Stomach (tissue), 4 donors: ENCODE results near the gene DISP3.

Experiments used
- POLR2A ChIP-seq, 4 donors: fragments of 450-650 bp; IDR thresholded peaks; one replicate each; pipeline ENCODE4 v1.6.1; 2016; ENCODE audit warnings: antibody characterized with exemption in 4 of 4, control low read depth in 2 of 4, mild to moderate bottlenecking in 1 of 4, moderate library complexity in 1 of 4
- POLR2AphosphoS5 ChIP-seq, 3 donors: sonication (generic); formaldehyde crosslinking; IDR thresholded peaks; one replicate each; pipeline ENCODE4 v1.6.1; 2016; ENCODE audit warnings: antibody characterized with exemption in 3 of 3
- TF ChIP-seq, protein P1 (sequence below), 7 experiments: fragments of 450-650 bp in 4 of 7; fragments of 200-600 bp in 3 of 7; sonication (generic) in 3 of 7; IDR thresholded peaks; one replicate each; pipeline ENCODE4 v1.5.1; 2016 to 2019; ENCODE audit warnings: antibody characterized with exemption in 7 of 7, control low read depth in 2 of 7, mild to moderate bottlenecking in 1 of 7

DNA sequence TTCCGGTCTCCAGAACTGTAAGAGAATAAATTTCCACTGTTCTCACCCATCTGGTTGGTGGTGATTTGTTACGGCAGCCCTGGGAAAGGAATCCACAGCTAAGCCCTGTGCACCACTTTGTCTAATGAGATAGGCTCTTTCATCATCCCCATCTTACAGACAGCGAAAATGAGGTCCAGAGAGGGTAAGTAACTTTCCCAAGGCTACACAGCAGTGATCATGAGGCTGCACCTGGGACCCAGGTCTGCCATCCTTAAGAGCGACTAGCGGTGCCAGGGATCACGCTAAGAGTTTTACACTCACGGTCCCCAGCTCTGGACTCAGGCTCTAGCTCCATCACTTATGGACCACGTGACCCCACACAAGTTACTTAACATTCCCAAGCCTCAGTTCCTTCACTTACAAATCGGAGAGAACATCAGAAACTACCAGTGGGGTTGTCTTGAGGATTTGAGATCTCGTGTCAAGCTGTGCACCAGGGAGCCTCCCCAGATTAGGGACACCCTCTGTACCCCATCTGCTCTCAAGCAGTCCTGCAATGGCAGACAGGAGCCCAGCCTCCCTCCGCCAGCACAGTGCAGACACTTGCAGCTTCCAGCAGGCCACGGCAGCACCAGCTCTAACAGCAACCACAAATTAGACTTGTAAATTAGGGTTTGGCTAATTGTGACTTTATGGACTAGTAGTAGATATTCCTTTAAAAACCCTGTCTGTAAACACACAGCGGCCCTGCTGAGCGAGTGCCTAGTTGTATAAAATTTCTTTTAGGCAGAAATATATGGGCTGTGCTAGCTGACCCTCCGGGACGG lies 87.3 kb downstream of the DISP3 start:
- TF ChIP-seq, protein P1, sequence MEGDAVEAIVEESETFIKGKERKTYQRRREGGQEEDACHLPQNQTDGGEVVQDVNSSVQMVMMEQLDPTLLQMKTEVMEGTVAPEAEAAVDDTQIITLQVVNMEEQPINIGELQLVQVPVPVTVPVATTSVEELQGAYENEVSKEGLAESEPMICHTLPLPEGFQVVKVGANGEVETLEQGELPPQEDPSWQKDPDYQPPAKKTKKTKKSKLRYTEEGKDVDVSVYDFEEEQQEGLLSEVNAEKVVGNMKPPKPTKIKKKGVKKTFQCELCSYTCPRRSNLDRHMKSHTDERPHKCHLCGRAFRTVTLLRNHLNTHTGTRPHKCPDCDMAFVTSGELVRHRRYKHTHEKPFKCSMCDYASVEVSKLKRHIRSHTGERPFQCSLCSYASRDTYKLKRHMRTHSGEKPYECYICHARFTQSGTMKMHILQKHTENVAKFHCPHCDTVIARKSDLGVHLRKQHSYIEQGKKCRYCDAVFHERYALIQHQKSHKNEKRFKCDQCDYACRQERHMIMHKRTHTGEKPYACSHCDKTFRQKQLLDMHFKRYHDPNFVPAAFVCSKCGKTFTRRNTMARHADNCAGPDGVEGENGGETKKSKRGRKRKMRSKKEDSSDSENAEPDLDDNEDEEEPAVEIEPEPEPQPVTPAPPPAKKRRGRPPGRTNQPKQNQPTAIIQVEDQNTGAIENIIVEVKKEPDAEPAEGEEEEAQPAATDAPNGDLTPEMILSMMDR (IDR thresholded peaks at IDR 0.05): no peak
- TF ChIP-seq POLR2AphosphoS5 (IDR thresholded peaks at IDR 0.05) (no peak), POLR2A (IDR thresholded peaks at IDR 0.05) (no peak)
